Right cardiac atrium (tissue), 5 donors: ENCODE results near the gene NPAS3. TPM values are rescaled to one million over a fixed set of nuclear protein-coding genes. Genes with fewer than 3 reads are reported as not detected.

Source experiments
- ATAC-seq, 2 donors: fragments of 200-7000 bp; cut with Tn5 transposase; one replicate each; pipeline versions ENCODE4 v1.8.0 to v1.9.1; 2020; ENCODE audit warnings: moderate library complexity in 2 of 2, mild to moderate bottlenecking in 1 of 2
- DNase-seq, 3 donors: peaks; one replicate each; pipeline ENCODE4 v3.0.0-alpha.2; 2020
- H3K27ac ChIP-seq: one replicate; pipeline ENCODE4 v1.5.1; 2013; ENCODE audit warnings: mild to moderate bottlenecking, low read length, control low read depth, moderate library complexity
- H3K27me3 ChIP-seq: one replicate; pipeline ENCODE4 v1.6.1; 2013; ENCODE audit not compliant: control insufficient read depth, insufficient read depth
- H3K4me1 ChIP-seq: one replicate; pipeline ENCODE4 v1.6.1; 2013; ENCODE audit warnings: low read length; ENCODE audit not compliant: control insufficient read depth, insufficient read depth
- H3K4me3 ChIP-seq: one replicate; pipeline ENCODE4 v1.5.1; 2013; ENCODE audit warnings: low read length, control low read depth
- H3K9me3 ChIP-seq: one replicate; pipeline ENCODE4 v1.6.1; 2013; ENCODE audit warnings: low read length; ENCODE audit not compliant: control insufficient read depth
- WGBS: extraction: QIAGEN DNeasy Blood & Tissue Kit; methylation state at CpG from one replicate; pipeline ENCODE4 v1.1.7; 2013; 5-methylcytosine and 5-hydroxymethylcytosine counted together
- intact Hi-C, 4 donors: fragments of 100-400 bp; cut with DNase I; formaldehyde crosslinking; loops; one replicate each; pipeline versions ENCODE4 v1.11.0 to v1.14.0; 2022 to 2023
- polyA plus RNA-seq: library from polyadenylated mRNA; stranded (reverse); fragments of 200-250 nt; gene quantifications from one replicate; pipeline ENCODE4 v1.2.3, GENCODE V29; 2013
- total RNA-seq, 4 donors: library from RNA; stranded (reverse); fragmentation: NEBNext Ultra II Directional; extraction: Animal tissue kit (Norgen Biotek cat#: 25700); gene quantifications; one replicate each; pipeline ENCODE4 v1.2.1, GENCODE V29; 2021
- donor health status: healthy with polysubstance abuse.
- donor health status: DM: no; HTN: yes; CAD: no.
- donor health status: DM: no; HTN: no; CAD: no.
- donor health status: DM: no; HTN: yes; CAD: no; lungs with severe emphysema.
- donor health status: DM: yes; HTN: yes; CAD: no.

Gene NPAS3
- total and polyA plus RNA-seq, 5 donors = 0.48 to 5.7 (median 4.0) TPM

DNA sequence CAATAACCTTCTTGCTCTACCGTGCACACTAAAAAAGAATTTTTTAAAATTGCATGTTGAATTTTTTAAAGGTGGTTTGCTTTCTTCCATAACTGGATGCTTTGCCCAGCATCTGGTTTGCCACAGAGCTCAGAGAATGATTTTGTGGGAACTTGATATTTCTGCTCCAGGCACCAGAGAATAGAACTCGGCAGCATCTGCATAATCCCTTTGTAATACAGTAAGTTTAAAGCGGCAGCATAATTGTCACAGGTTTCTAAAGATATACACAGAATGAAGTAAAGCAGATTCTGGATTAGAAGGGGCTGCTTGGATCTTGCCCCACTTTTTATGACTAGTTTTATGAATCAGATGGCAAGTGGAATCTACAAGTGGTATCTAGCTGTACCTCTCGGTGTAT lies 352.0 kb downstream of the NPAS3 start:
- Histone ChIP-seq H3K27ac (no peak overlapping the region), H3K9me3 (no peaks in the 10 kb centered on the region), H3K4me1 (no peaks in the 10 kb centered on the region), H3K27me3 (no peaks in the 10 kb centered on the region), H3K4me3 (no peak overlapping the region)
- DNase-seq (no peak), ATAC-seq (no peak)
- intact Hi-C loops = no loop called here
- WGBS = 74% methylated on average over 4 of the region's 4 CpGs

GRCh38 chr14:33291529-33292104 lies 352.9 kb downstream of the NPAS3 start:
- intact Hi-C loops = no loop called here
- Histone ChIP-seq H3K27me3 (no peaks in the 10 kb centered on the region), H3K4me3 (no peak overlapping the region), H3K9me3 (no peaks in the 10 kb centered on the region), H3K27ac (no peak overlapping the region), H3K4me1 (no peaks in the 10 kb centered on the region)
- peak in 1 of 3 donors; percentile 13 for DNase-seq
- 95% methylated on average over 8 of the region's 8 CpGs for WGBS
- no peak for ATAC-seq

- no peaks in the 10 kb centered on the region for H3K27me3 ChIP-seq
- H3K27ac ChIP-seq = no peak overlapping the region
- no peaks in the 10 kb centered on the region for H3K9me3 ChIP-seq
- H3K4me1 ChIP-seq = no peaks in the 10 kb centered on the region
- intact Hi-C loops = no loop called here
- no peak overlapping the region for H3K4me3 ChIP-seq
- DNase-seq (no peak), ATAC-seq (no peak)
- WGBS = 96% methylated on average over 2 of the region's 2 CpGs
These were observed 355.7 kb downstream of the NPAS3 start for GRCh38 chr14:33294419-33294818.

DNA sequence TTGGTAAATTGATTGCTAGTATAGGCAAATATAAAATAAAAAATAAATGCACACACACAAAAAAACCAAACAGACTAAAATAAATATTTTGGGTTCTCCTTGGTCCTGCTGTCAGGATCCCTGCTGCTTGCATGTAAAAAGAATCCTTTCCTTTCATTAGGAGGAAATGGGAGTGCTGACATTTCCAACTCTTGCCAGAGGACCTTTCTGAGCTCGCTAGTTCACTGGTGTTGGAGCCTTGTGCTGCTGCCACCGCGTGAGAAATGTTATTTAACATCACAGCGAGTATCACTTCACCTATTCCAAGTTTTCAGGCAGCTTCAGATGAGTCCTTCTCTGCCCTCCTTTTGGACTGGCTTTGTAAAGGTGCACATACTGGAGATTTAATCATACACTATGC lies 358.9 kb downstream of the NPAS3 start:
- ATAC-seq = no peak
- Histone ChIP-seq H3K27me3 (no peaks in the 10 kb centered on the region), H3K4me1 (no peaks in the 10 kb centered on the region), H3K27ac (no peak overlapping the region), H3K4me3 (no peak overlapping the region), H3K9me3 (no peaks in the 10 kb centered on the region)
- DNase-seq = no peak
- WGBS = 37% methylated on average over 4 of the region's 4 CpGs
- intact Hi-C loops = no loop called here

GRCh38 chr14:33307691-33308251 lies 369.1 kb downstream of the NPAS3 start:
- 53% methylated on average over 11 of the region's 11 CpGs for WGBS
- Histone ChIP-seq H3K4me3 (no peak overlapping the region), H3K4me1 (peaks cover 2% of the 10 kb centered on the region), H3K9me3 (no peaks in the 10 kb centered on the region), H3K27me3 (no peaks in the 10 kb centered on the region), H3K27ac (no peak overlapping the region)
- peak; percentile 41 to 81 for ATAC-seq
- intact Hi-C loops = no loop called here
- DNase-seq = peak in 1 of 3 donors; percentile 34

DNA sequence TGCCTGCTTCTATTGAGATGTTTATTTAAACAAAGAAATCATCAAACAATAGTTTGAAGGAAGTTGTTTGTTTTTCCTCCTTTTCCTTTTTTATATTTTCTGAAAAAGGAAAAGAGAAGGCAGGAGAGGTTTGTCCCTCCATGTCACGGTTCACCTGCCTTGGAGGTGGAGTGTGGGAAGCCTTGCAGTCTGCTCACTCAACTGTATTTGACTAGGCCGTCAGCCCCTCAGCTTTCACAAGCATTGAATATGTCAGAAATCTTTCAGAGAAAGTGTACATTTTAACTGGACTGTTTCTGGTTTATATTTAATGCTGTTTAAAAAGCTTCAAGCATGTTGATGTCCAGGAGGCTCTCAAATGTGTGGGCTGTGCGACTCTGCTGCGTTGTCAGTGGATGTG lies 370.4 kb downstream of the NPAS3 start:
- Histone ChIP-seq H3K4me3 (no peak overlapping the region), H3K27me3 (no peaks in the 10 kb centered on the region), H3K9me3 (no peaks in the 10 kb centered on the region), H3K4me1 (peaks cover 2% of the 10 kb centered on the region), H3K27ac (no peak overlapping the region)
- intact Hi-C loops = no loop called here
- DNase-seq (no peak), ATAC-seq (no peak)
- 86% methylated on average over 4 of the region's 4 CpGs for WGBS

GRCh38 chr14:33315217-33315616 lies 376.5 kb downstream of the NPAS3 start:
- WGBS = 73% methylated on average over 3 of the region's 3 CpGs
- H3K4me3 ChIP-seq = no peak overlapping the region
- DNase-seq = no peak
- no peaks in the 10 kb centered on the region for H3K27me3 ChIP-seq
- intact Hi-C loops = no loop called here
- no peaks in the 10 kb centered on the region for H3K4me1 ChIP-seq
- no peak for ATAC-seq
- no peaks in the 10 kb centered on the region for H3K9me3 ChIP-seq
- no peak overlapping the region for H3K27ac ChIP-seq

GRCh38 chr14:33315721-33316120 lies 377.0 kb downstream of the NPAS3 start:
- intact Hi-C loops = no loop called here
- no peak for DNase-seq
- Histone ChIP-seq H3K27ac (no peak overlapping the region), H3K4me3 (no peak overlapping the region), H3K27me3 (no peaks in the 10 kb centered on the region), H3K4me1 (no peaks in the 10 kb centered on the region), H3K9me3 (no peaks in the 10 kb centered on the region)
- WGBS = 38% methylated on average over 2 of the region's 2 CpGs
- no peak for ATAC-seq

- 73% methylated on average over 5 of the region's 5 CpGs for WGBS
- ATAC-seq = no peak
- intact Hi-C loops = no loop called here
- no peak overlapping the region for H3K4me3 ChIP-seq
- no peaks in the 10 kb centered on the region for H3K4me1 ChIP-seq
- H3K27me3 ChIP-seq = no peaks in the 10 kb centered on the region
- no peaks in the 10 kb centered on the region for H3K9me3 ChIP-seq
- no peak overlapping the region for H3K27ac ChIP-seq
- no peak for DNase-seq
These were observed 379.0 kb downstream of the NPAS3 start for GRCh38 chr14:33317675-33318074.

- intact Hi-C loops = no loop called here
- Histone ChIP-seq H3K27ac (no peak overlapping the region), H3K4me1 (no peaks in the 10 kb centered on the region), H3K4me3 (no peak overlapping the region), H3K27me3 (no peaks in the 10 kb centered on the region), H3K9me3 (no peaks in the 10 kb centered on the region)
- WGBS = 90% methylated on average over 7 of the region's 7 CpGs
- ATAC-seq (no peak), DNase-seq (no peak)
These were observed 385.3 kb downstream of the NPAS3 start for GRCh38 chr14:33323979-33324378.

GRCh38 chr14:33331176-33331949 lies 392.7 kb downstream of the NPAS3 start:
- intact Hi-C loops = no loop called here
- Histone ChIP-seq H3K4me1 (no peaks in the 10 kb centered on the region), H3K9me3 (no peaks in the 10 kb centered on the region), H3K4me3 (no peak overlapping the region), H3K27me3 (no peaks in the 10 kb centered on the region), H3K27ac (no peak overlapping the region)
- DNase-seq = no peak
- ATAC-seq = no peak
- WGBS = 93% methylated on average over 11 of the region's 11 CpGs
